Heart left ventricle (tissue), 16 donors: ENCODE measurements around the gene ICOSLG. TPM values are rescaled to one million over a fixed set of nuclear protein-coding genes. Genes with fewer than 3 reads are reported as not detected.
"Not testable (repeated sequence)": the region's sequence is repeated elsewhere in the genome, so short reads cannot be mapped to it uniquely, and the experiment has no call there.

Source experiments
- ATAC-seq, 4 donors: fragments of 200-7000 bp; cut with Tn5 transposase; one replicate each; pipeline ENCODE4 v1.9.1; 2020 to 2022; ENCODE audit warnings: moderate library complexity in 4 of 4, mild to moderate bottlenecking in 3 of 4, moderate number of reproducible peaks in 1 of 4
- DNase-seq, 5 donors: peaks; one replicate each; pipeline ENCODE4 v3.0.0-alpha.2; 2020
- H3K27ac ChIP-seq, 12 donors: fragments of 200-600 bp; sonication (generic) in 4 of 12; one replicate each; pipeline versions ENCODE4 v1.5.0 to v1.8.0; 2016 to 2022; ENCODE audit warnings: mild to moderate bottlenecking in 2 of 12
- H3K27me3 ChIP-seq, 9 donors: fragments of 200-600 bp; sonication (generic) in 2 of 9; one replicate each; pipeline versions ENCODE4 v1.5.1 to v1.8.0; 2016 to 2022; ENCODE audit warnings: mild to moderate bottlenecking in 3 of 9
- H3K36me3 ChIP-seq, 9 donors: fragments of 200-600 bp; sonication (generic) in 2 of 9; one replicate each; pipeline versions ENCODE4 v1.5.0 to v1.8.0; 2018 to 2022; ENCODE audit warnings: mild to moderate bottlenecking in 2 of 9
- H3K4me1 ChIP-seq, 12 donors: fragments of 200-600 bp; sonication (generic) in 4 of 12; one replicate each; pipeline versions ENCODE4 v1.5.0 to v1.8.0; 2016 to 2022; ENCODE audit warnings: mild to moderate bottlenecking in 3 of 12
- H3K4me3 ChIP-seq, 12 donors: fragments of 200-600 bp; sonication (generic) in 4 of 12; one replicate each; pipeline versions ENCODE4 v1.5.0 to v1.8.0; 2017 to 2022; ENCODE audit warnings: mild to moderate bottlenecking in 9 of 12, moderate library complexity in 4 of 12
- H3K9me3 ChIP-seq, 12 donors: fragments of 200-600 bp; sonication (generic) in 4 of 12; one replicate each; pipeline versions ENCODE4 v1.5.0 to v1.8.0; 2016 to 2022; ENCODE audit warnings: mild to moderate bottlenecking in 1 of 12
- POLR2A ChIP-seq, 2 donors: fragments of 450-650 bp; IDR thresholded peaks; one replicate each; pipeline ENCODE4 v1.6.1; 2017; ENCODE audit warnings: antibody characterized with exemption in 2 of 2, mild to moderate bottlenecking in 2 of 2, moderate library complexity in 2 of 2
- WGBS, 4 donors: extraction: QIAGEN DNeasy Blood & Tissue Kit in 2 of 4; methylation state at CpG; one replicate each; pipeline versions ENCODE4 v1.1.5 to v1.1.7; 2013 to 2018; 5-methylcytosine and 5-hydroxymethylcytosine counted together
- intact Hi-C, 10 donors: fragments of 100-400 bp; cut with DNase I; formaldehyde crosslinking; loops; one replicate each; pipeline versions ENCODE4 v1.11.1 to v1.14.2; 2022
- polyA plus RNA-seq, 2 donors: library from polyadenylated mRNA; stranded (reverse); fragments of 200-250 nt; gene quantifications; one replicate each; pipeline ENCODE4 v1.2.3, GENCODE V29; 2013
- total RNA-seq, 9 donors: library from RNA; depleted of rRNA in 2 of 9; stranded (reverse); fragments of >200 nt in 2 of 9; fragmentation: NEBNext Ultra II Directional in 3 of 9; extraction: Animal tissue kit (Norgen Biotek cat#: 25700) in 3 of 9; gene quantifications; one replicate each; pipeline versions ENCODE4 v1.1.0 to v1.2.4, GENCODE V29; 2016 to 2023
- TF ChIP-seq, protein P1 (sequence below), 12 donors: fragments of 200-600 bp; sonication (generic) in 4 of 12; IDR thresholded peaks; one replicate each; pipeline versions ENCODE4 v1.5.0 to v1.8.0; 2018 to 2022; ENCODE audit warnings: antibody characterized with exemption in 12 of 12, mild to moderate bottlenecking in 5 of 12
- donor health status: ischemic (EF 13 %, LVEDD 7.1; RV severe dilation, severe dysfunction).
- donor health status: healthy with polysubstance abuse.
- donor health status: DM: no; HTN: yes; CAD: no.
- donor health status: DM: no; HTN: no; CAD: no.
- donor health status: ischemic (EF 25% LVEDD 6.9; RV normal size, moderate dysfunction).
- donor health status: ischemic (EF 25% LVEDD 5.7; RV mildly dilated, moderate dysfunction).
- donor health status: healthy.
- donor health status: DM: yes; HTN: yes; CAD: no.
- donor health status: ischemic (EF 35%, LVEDD 5.7; RV mildly dilated, moderate dysfunction).
- donor health status: nonischemic (EF 11% LVEDD 7.7; RV severe dilation, severe dysfunction).
- donor health status: DM: yes; HTN: yes; CAD: no.
- donor health status: PGD.
- donor health status: ischemic (EF 29% LVEDD 5.4; RV normal size, mild dysfunction).
- donor health status: nonischemic (EF 23%, LVEDD 6.1; RV moderate dilation, normal function).

Gene ICOSLG
- total and polyA plus RNA-seq, 11 donors = 0.78 to 5.5 (median 1.5) TPM

DNA sequence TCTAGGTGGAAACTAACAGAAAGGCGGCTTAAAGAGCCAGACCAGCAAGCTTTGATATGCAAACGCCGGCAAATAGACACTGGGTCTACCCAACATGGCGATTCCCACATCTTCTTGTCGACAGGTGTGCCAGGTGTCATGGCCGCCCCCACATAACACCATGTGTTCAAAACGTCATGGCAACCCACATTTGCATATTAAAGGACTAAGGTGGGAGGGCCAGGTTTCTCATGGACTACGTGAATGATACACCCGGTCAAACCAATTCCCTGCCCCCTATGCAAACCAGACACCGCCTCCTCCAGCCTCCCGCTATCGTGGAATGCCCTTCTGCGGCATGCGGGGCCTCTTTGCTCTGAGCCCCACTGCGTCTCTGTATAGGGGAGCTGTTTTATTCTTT is 41.3 kb downstream of the ICOSLG start:
- TF ChIP-seq POLR2A (IDR thresholded peaks at IDR 0.05) = no peak
- TF ChIP-seq, protein P1, sequence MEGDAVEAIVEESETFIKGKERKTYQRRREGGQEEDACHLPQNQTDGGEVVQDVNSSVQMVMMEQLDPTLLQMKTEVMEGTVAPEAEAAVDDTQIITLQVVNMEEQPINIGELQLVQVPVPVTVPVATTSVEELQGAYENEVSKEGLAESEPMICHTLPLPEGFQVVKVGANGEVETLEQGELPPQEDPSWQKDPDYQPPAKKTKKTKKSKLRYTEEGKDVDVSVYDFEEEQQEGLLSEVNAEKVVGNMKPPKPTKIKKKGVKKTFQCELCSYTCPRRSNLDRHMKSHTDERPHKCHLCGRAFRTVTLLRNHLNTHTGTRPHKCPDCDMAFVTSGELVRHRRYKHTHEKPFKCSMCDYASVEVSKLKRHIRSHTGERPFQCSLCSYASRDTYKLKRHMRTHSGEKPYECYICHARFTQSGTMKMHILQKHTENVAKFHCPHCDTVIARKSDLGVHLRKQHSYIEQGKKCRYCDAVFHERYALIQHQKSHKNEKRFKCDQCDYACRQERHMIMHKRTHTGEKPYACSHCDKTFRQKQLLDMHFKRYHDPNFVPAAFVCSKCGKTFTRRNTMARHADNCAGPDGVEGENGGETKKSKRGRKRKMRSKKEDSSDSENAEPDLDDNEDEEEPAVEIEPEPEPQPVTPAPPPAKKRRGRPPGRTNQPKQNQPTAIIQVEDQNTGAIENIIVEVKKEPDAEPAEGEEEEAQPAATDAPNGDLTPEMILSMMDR (IDR thresholded peaks at IDR 0.05) = no peak
- no peaks in the 10 kb centered on the region for H3K9me3 ChIP-seq
- H3K27me3 ChIP-seq = no peaks in the 10 kb centered on the region
- H3K4me3 ChIP-seq = no peak overlapping the region
- no peak overlapping the region for H3K27ac ChIP-seq
- ATAC-seq (no peak), DNase-seq (peak in 1 of 5 donors; percentile 7)
- intact Hi-C loops = no loop called here
- 83 to 91% (median 87%) methylated on average over 14 to 15 of the region's 15 CpGs for WGBS, 4 donors
- peaks cover 0 to 4% (median 0%) of the 10 kb centered on the region in 12 donors for H3K4me1 ChIP-seq
- no peaks in the 10 kb centered on the region for H3K36me3 ChIP-seq

DNA sequence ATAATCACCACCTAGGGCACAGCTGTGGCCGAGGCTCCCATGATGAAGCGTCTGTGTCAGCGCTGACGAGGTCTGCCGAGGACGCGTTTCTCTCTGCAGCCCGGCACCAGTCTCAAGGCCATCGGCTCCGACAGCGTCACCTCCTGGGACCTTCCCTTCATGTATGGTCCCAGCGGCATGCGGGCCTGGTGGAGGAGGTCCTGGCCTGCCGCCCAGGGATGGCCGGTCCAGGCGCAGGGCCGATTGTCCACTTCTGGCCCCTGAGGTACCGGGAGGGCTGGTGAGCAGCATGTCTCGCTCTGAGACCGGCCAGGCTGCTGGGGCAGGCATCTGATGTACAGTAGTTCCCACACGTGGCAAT is 43.6 kb downstream of the ICOSLG start:
- peak overlapping the region in 4 of 12 donors; percentile 29 to 71 (median 34) for H3K27ac ChIP-seq
- H3K36me3 ChIP-seq, H3K4me3 ChIP-seq, H3K27me3 ChIP-seq, H3K9me3 ChIP-seq, intact Hi-C loops, H3K4me1 ChIP-seq: not testable (repeated sequence)
- ATAC-seq (peak; percentile 27 to 69 (median 64)), DNase-seq (peak in 4 of 5 donors; percentile 15 to 75 (median 32))
- WGBS, 4 donors = 66 to 91% methylated on average over 9 to 21 of the region's 21 CpGs; no CpG with 5 or more reads in 2 of the 4 donors

DNA sequence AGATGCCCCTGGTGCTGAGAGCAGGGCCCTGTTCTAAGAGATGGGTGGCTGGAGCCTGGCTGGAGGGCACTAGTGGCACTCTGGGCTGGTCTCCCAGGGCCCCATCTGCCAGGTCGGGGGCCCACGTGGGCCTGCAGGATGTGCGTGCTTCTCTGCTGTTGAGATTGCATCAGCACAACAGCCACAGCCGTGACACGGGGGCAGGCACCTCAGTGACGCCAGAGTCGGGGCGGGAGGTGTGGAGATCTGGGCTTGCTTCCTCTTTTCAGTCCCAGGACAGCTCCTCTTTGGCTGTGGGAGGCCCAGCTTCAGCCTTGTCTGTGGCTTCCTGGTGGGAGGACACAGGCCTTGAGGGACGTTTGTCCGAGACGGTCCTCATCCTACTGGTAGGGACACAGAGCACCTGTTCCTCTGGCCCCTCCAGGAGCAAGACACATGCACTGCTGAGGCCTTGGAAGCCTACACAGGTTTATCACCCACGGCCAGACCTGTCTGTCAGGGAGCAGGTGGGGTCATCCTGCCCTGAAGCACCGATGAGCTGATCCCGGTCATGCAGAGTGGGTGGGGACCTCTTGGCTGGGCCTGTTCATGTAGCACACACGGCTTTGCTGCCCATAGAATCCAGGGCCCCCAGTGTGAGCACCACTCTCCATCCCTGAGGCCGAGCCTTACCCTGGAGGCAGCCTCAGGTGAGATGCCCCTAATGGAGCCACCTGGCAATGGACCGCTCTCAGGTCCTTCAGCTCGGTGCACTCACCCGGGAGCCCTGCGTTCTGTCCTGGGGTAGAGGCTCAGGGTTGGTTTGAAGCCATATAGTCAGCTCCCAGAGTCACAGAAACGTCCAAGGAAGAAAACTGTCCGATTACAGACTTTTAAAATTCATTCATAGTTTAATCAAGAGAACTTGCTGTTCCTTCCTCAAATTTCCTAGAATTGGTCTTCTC is 44.3 kb downstream of the ICOSLG start:
- 51% methylated on average over 15 of the region's 22 CpGs; no CpG with 5 or more reads in 3 of the 4 donors for WGBS, 4 donors

DNA sequence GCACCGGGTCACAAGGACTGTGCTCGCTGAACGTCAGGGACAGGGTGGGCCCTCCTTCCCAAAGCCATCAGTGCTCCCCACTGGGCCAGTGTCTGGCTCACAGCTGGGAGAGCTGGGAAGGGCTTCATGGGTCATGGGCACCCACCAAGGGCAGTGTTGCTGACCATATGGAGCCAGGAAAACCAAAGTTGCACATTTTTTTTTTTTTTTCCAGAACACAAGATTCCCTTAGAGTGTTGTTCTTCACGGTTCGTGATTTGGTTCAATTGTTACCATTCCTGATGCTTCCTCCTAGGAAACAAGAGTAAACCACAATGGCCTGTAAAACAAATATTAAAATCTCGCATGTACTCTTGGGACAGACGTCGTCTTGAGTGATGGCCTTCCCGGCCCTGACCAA is 45.9 kb downstream of the ICOSLG start:
- H3K27me3 ChIP-seq, H3K36me3 ChIP-seq, intact Hi-C loops, H3K4me3 ChIP-seq, H3K4me1 ChIP-seq, H3K9me3 ChIP-seq, ATAC-seq, DNase-seq: not testable (repeated sequence)
- peak overlapping the region in 1 of 12 donors; percentile 37 for H3K27ac ChIP-seq
- WGBS, 4 donors = 36 to 100% (median 68%) methylated on average over 2 to 4 of the region's 9 CpGs

More for the DNA sequence above, 44.3 kb downstream of the ICOSLG start:
- peak overlapping the region in 7 of 12 donors; percentile 29 to 78 (median 38) for H3K27ac ChIP-seq
- H3K4me1 ChIP-seq, H3K4me3 ChIP-seq, H3K9me3 ChIP-seq, H3K27me3 ChIP-seq, H3K36me3 ChIP-seq, intact Hi-C loops: not testable (repeated sequence)
- DNase-seq = peak in 4 of 5 donors; percentile 55 to 90 (median 82)
- peak; percentile 68 to 70 (median 70) for ATAC-seq

DNA sequence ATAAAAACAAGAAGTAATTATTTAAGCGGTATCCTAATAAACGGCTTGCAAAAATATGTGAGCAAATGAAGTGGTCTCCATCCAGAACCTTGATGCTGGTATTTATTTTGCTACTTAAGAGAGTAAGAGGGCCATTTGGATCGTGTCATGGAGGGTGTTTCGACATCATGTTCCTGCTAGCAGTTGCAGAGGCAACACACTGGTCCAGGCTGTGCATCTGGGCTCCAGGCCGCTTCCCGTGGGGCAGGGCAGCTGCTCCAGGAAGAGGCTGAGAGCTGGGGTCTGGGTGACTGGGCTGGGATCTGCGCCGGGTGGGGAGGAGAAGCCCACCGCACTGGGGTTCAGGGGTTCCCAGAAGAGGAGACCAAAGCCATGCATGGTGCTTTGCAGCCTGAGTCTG is 46.3 kb downstream of the ICOSLG start:
- intact Hi-C loops = not testable (repeated sequence)

DNA sequence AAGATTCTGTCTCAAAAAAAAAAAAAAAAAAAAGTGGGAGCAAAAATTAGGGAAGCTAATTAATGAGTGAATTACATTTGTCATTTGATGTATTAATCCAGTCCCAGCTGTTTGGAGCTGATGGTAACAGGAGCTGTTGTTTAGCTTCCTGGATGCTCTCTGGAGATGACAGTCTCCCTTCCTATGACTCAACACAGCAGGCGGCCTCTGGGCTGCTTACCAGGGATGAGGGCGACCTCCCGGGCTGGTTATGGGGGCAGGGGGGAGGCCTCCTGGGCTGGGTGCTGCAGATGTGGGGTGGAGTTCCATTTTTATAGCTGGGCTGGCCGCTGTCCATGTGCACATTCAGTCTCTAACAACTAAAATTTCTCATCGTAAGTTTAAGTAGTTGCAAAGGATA is 47.6 kb downstream of the ICOSLG start:
- DNase-seq, H3K4me3 ChIP-seq, H3K36me3 ChIP-seq, H3K9me3 ChIP-seq, H3K4me1 ChIP-seq, H3K27ac ChIP-seq, H3K27me3 ChIP-seq, intact Hi-C loops: not testable (repeated sequence)
- 25 to 86% (median 56%) methylated on average over 1 to 2 of the region's 5 CpGs; no CpG with 5 or more reads in 1 of the 4 donors for WGBS, 4 donors
- ATAC-seq = peak in 3 of 4 donors; percentile 62 to 89 (median 71)

More for the DNA sequence above, 46.3 kb downstream of the ICOSLG start:
- H3K9me3 ChIP-seq, H3K27ac ChIP-seq, H3K4me1 ChIP-seq, H3K27me3 ChIP-seq, H3K4me3 ChIP-seq, DNase-seq, H3K36me3 ChIP-seq: not testable (repeated sequence)
- ATAC-seq = peak in 3 of 4 donors; percentile 44 to 62 (median 46)
- WGBS, 4 donors = no CpG with 5 or more reads among the region's 9 CpGs

DNA sequence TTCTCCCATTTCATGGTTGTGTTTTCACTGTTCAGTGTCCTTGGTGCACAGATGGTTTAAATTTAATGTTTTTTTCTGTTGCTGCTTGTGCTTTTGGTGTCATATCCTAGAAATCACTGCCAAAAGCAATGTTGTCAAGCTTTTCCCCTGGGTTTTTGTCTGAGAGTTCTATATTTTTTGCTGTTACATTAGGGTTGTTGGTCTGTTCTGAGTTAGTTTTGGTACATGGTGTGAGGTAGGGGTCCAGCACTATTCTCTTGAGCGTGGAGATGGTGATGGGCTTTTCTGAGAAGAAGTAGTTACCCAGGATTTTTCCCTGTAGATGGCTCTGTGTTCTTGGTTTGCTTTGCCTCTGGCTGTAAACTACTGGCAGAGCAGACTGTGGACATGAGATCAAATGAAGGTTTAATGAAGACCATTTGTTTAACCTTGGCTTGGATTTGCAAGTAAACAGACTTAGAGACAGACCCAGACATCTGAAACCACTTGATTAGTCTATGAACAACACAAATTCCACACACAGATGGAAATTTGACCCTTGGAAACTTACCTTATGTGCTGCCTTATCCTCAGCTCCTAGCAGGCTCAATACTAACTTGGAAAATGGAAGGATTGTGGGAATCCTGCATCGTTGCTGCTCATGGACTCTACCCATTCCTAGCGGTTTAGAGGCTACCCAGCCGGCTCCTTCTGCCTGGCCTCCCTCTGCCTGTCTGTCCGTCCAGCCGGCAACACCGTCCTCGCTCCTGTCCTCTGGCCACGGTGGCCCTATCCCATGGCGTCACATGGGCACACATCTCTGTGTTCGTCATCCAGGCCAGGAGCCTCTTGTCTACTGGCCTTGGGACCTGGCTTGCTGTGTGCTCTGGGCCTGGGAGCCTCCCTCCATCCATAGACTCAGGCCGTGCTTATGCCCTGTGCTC is 50.1 kb downstream of the ICOSLG start:
- H3K9me3 ChIP-seq, intact Hi-C loops, H3K4me1 ChIP-seq, H3K27me3 ChIP-seq, H3K36me3 ChIP-seq, H3K4me3 ChIP-seq: not testable (repeated sequence)
- WGBS, 4 donors = 60 to 90% (median 88%) methylated on average over 3 to 12 of the region's 12 CpGs; no CpG with 5 or more reads in 1 of the 4 donors
- H3K27ac ChIP-seq = peak overlapping the region in 6 of 12 donors; percentile 24 to 87 (median 60)
- peak; percentile 12 to 63 (median 43) for ATAC-seq
- DNase-seq = peak in 2 of 5 donors; percentile 17 to 52

DNA sequence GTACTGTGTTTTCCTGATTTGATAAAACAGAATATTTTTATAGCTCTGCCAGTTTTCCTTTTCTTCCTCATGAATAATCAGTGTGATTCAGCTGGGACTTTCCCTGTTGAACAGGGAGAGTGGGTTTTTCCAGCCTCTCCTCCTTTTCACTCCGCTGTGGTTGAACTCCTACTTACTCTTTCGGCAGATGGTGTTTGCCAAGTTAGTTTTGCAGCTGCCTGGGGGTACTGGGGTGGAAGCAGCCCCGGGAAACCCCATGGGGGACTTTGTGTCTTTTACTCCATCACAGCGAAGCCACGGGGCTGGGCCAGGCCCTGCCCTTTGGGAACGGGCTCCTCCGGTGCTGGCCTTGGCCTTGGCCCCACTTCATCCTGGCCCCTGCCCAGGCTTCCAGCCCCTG is 55.9 kb downstream of the ICOSLG start:
- no CpG with 5 or more reads among the region's 7 CpGs for WGBS, 4 donors
- H3K9me3 ChIP-seq, H3K36me3 ChIP-seq, intact Hi-C loops, H3K4me1 ChIP-seq, DNase-seq, H3K27ac ChIP-seq, H3K4me3 ChIP-seq, H3K27me3 ChIP-seq: not testable (repeated sequence)
- ATAC-seq = peak in 3 of 4 donors; percentile 52 to 60 (median 57)

DNA sequence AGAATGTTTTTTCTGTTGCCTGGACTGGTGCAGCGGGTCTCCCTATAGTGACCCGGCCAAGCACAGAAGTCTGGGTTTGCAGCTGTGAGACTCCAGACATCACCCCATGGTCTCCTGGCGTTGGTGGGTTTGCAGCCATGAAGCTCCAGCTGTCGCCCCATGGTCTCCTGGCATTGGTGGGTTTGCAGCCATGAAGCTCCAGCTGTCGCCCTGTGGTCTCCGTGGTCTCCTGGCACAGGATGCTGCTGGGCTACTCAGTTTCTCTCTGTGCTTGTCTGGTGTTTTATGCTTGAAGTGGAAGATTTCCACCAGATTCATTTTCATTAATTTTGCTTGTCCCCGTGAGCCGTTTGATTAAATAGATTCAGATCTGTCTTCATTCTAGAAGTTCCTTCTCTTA is 58.5 kb downstream of the ICOSLG start:
- intact Hi-C loops, H3K36me3 ChIP-seq, H3K9me3 ChIP-seq, H3K4me1 ChIP-seq, H3K27me3 ChIP-seq, H3K4me3 ChIP-seq, H3K27ac ChIP-seq, DNase-seq: not testable (repeated sequence)
- ATAC-seq = peak in 1 of 4 donors; percentile 45
- no CpG with 5 or more reads among the region's 8 CpGs for WGBS, 4 donors
